Ovary (tissue), 9 donors: Measurements from ENCODE around the gene SUB1. TPM values are rescaled to one million over a fixed set of nuclear protein-coding genes. Genes with fewer than 3 reads are reported as not detected.

ENCODE experiments used
- DNase-seq, 5 donors: peaks; one replicate each; pipeline ENCODE4 v3.0.0-alpha.2; 2019 to 2020
- H3K27ac ChIP-seq, 2 donors: fragments of 200-600 bp; one replicate each; pipeline versions ENCODE4 v1.5.1 to v1.8.0; 2019 to 2022
- H3K27me3 ChIP-seq: fragments of 200-600 bp; one replicate; pipeline ENCODE4 v1.8.0; 2022
- H3K36me3 ChIP-seq: fragments of 200-600 bp; sonication (generic); one replicate; pipeline ENCODE4 v1.5.1; 2019
- H3K4me1 ChIP-seq: one replicate; pipeline ENCODE4 v1.8.1; 2013; ENCODE audit warnings: mild to moderate bottlenecking, moderate library complexity; ENCODE audit not compliant: insufficient read depth
- H3K4me3 ChIP-seq: fragments of 200-600 bp; sonication (generic); one replicate; pipeline ENCODE4 v1.5.1; 2017
- H3K9me3 ChIP-seq, 2 donors: fragments of 200-600 bp in 1 of 2; sonication (generic) in 1 of 2; one replicate each; pipeline versions ENCODE4 v1.5.1 to v1.8.1; 2013 to 2019; ENCODE audit warnings: mild to moderate bottlenecking in 1 of 2, moderate library complexity in 1 of 2
- EP300 ChIP-seq: sonication (generic); formaldehyde crosslinking; IDR thresholded peaks from one replicate; pipeline ENCODE4 v1.6.1; 2017; ENCODE audit warnings: antibody characterized with exemption
- POLR2A ChIP-seq: fragments of 450-650 bp; IDR thresholded peaks from one replicate; pipeline ENCODE4 v1.6.1; 2017; ENCODE audit warnings: antibody characterized with exemption, mild to moderate bottlenecking, moderate library complexity
- WGBS, 3 donors: extraction: QIAGEN DNeasy Blood & Tissue Kit in 1 of 3; methylation state at CpG; one replicate each; pipeline versions ENCODE4 v1.1.5 to v1.1.7; 2013 to 2017; 5-methylcytosine and 5-hydroxymethylcytosine counted together
- intact Hi-C, 4 donors: fragments of 100-400 bp; cut with DNase I; formaldehyde crosslinking; loops; one replicate each; pipeline versions ENCODE4 v1.11.0 to v1.15.1; 2022 to 2023
- polyA plus RNA-seq, 2 donors: library from polyadenylated mRNA; stranded (reverse); fragments of 200-250 nt in 1 of 2; fragments of 350-450 nt in 1 of 2; fragmentation: Illumina TruSeq in 1 of 2; extraction: RNeasy Lipid Tissue Mini Kit (QIAGEN cat#74804) in 1 of 2; gene quantifications; one replicate each; pipeline ENCODE4 v1.2.3, GENCODE V29; 2013 to 2014
- total RNA-seq, 7 donors: library from RNA; depleted of rRNA in 2 of 7; stranded (reverse); fragments of >200 nt in 2 of 7; fragmentation: NEBNext Ultra II Directional in 3 of 7; extraction: Animal tissue kit (Norgen Biotek cat#: 25700) in 3 of 7; gene quantifications; one replicate each; pipeline versions ENCODE4 v1.1.0 to v1.2.4, GENCODE V29; 2016 to 2023
- TF ChIP-seq, protein P1 (sequence below), 3 donors: fragments of 450-650 bp in 2 of 3; fragments of 200-600 bp in 1 of 3; IDR thresholded peaks; one replicate each; pipeline versions ENCODE4 v1.5.1 to v1.8.0; 2016 to 2022; ENCODE audit warnings: antibody characterized with exemption in 3 of 3, mild to moderate bottlenecking in 1 of 3
- donor health status: DM: no; HTN: no; CAD: no; lungs with moderate emphysema.
- donor health status: DM: no; HTN: no; CAD: no.
- donor health status: Bipolar disorder and iron deficiency.
- donor health status: DM: yes; HTN: yes; CAD: no.
- donor health status: DM: no; HTN: no; CAD: no.
- donor health status: DM: yes; HTN: yes; CAD: no.

SUB1 gene
- total and polyA plus RNA-seq, 9 donors, result 91.9 to 185 (median 124) TPM

DNA sequence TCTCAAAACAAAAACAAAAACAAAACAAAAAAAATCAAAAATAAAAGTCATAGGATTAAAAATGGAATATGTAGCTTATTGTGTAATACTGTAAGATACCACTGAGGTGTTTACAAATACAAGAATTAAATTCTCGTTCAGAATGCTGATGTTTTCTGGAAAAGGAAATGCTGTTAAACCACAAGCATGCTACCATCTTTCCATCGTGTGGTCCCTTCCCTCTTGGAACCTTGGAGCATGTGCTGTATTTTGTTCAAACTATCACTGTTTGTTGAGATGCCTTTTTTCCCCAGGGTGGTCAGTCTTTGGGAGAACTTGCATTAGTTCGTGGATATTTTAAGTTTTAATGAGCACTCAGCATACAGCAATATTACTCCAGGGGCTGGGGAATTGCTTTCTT is 39.7 kb downstream of the SUB1 start:
- H3K36me3 ChIP-seq, result no peaks in the 10 kb centered on the region
- no peak for DNase-seq
- TF ChIP-seq POLR2A (no peak), EP300 (no peak)
- TF ChIP-seq, protein P1, sequence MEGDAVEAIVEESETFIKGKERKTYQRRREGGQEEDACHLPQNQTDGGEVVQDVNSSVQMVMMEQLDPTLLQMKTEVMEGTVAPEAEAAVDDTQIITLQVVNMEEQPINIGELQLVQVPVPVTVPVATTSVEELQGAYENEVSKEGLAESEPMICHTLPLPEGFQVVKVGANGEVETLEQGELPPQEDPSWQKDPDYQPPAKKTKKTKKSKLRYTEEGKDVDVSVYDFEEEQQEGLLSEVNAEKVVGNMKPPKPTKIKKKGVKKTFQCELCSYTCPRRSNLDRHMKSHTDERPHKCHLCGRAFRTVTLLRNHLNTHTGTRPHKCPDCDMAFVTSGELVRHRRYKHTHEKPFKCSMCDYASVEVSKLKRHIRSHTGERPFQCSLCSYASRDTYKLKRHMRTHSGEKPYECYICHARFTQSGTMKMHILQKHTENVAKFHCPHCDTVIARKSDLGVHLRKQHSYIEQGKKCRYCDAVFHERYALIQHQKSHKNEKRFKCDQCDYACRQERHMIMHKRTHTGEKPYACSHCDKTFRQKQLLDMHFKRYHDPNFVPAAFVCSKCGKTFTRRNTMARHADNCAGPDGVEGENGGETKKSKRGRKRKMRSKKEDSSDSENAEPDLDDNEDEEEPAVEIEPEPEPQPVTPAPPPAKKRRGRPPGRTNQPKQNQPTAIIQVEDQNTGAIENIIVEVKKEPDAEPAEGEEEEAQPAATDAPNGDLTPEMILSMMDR (IDR thresholded peaks at IDR 0.05), result no peak
- H3K4me1 ChIP-seq, result peaks cover 9% of the 10 kb centered on the region
- H3K27me3 ChIP-seq, result no peaks in the 10 kb centered on the region
- intact Hi-C loops, result no loop called here
- no peak overlapping the region for H3K27ac ChIP-seq
- H3K4me3 ChIP-seq, result no peak overlapping the region
- H3K9me3 ChIP-seq, result no peaks in the 10 kb centered on the region
- 16 to 33% (median 19%) methylated on average over 3 of the region's 3 CpGs for whole genome bisulfite sequencing, 3 donors

DNA sequence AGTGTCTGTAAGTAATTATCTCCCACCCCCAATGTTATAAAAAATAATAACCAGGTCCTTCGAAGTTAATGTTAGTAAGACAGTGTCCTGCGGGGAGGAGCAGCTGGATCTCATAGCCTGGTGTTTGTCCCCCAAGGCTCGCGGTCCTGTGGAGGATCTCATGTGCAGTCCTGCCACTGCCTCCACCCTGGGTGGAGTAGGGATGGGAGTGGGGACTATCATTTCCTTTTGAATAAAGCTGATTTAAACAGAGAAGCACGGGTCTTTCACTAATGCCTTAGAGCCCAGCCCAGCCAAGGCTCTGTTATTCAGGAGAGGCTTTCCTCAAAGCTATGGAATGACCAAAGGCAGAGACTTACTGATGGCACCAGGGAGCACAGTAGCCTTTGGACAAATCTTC is 40.2 kb downstream of the SUB1 start:
- H3K36me3 ChIP-seq, result no peaks in the 10 kb centered on the region
- peaks cover 10% of the 10 kb centered on the region for H3K4me1 ChIP-seq
- H3K9me3 ChIP-seq, result no peaks in the 10 kb centered on the region
- DNase-seq, result no peak
- intact Hi-C loops, result no loop called here
- H3K27ac ChIP-seq, result no peak overlapping the region
- WGBS, 3 donors, result 78 to 81% (median 80%) methylated on average over 5 of the region's 5 CpGs
- H3K4me3 ChIP-seq, result no peak overlapping the region
- TF ChIP-seq, protein P1 (IDR thresholded peaks at IDR 0.05), result no peak
- no peak for TF ChIP-seq POLR2A
- TF ChIP-seq EP300, result no peak
- no peaks in the 10 kb centered on the region for H3K27me3 ChIP-seq

- no peak overlapping the region for H3K4me3 ChIP-seq
- no peak overlapping the region for H3K27ac ChIP-seq
- TF ChIP-seq POLR2A, result no peak
- no peak for TF ChIP-seq EP300
- TF ChIP-seq, protein P1 (IDR thresholded peaks at IDR 0.05), result no peak
- H3K36me3 ChIP-seq, result no peaks in the 10 kb centered on the region
- intact Hi-C loops, result no loop called here
- 87 to 95% (median 94%) methylated on average over 5 of the region's 5 CpGs for WGBS, 3 donors
- DNase-seq, result no peak
- H3K4me1 ChIP-seq, result peaks cover 14% of the 10 kb centered on the region
- H3K9me3 ChIP-seq, result no peaks in the 10 kb centered on the region
- no peaks in the 10 kb centered on the region for H3K27me3 ChIP-seq
Observed at GRCh38 chr5:32627219-32627870, 42.0 kb downstream of the SUB1 start.

DNA sequence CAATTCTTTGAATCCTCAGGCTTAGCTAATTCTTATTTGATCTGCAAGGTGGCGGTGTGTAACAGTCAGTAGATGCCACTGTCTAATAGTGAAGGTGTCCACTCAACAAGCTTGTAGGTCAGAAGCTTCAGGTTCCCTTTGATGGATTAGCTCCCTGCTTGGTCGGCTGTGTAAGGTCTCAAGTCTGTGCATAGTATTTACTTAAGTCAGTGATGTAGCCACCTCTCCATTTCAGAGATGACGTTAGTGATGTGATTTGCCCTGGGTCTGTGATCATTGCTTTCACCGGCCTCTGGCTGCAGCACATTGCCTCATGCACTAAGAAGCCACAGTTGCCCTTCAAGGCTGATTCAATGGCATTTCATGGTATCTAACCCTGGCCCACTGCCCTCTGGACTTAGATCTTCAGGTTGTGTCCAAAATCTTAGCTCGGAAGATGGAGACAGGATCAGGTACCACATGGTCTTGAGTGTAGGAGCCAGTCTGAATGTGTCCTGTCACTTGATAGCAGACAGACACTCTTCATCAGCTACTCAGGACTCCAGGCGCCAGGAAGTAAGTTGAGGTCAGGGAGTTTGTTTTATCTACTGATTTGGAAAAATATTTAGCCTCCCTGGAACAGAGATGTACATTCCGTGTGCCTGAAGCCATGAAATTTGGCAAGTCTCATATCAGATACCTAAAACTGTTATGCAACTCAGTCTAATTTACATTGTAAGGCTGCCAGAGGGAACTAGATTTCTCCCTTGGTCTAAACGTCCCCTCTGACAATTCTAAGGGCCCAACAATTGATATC is 42.9 kb downstream of the SUB1 start:
- H3K27ac ChIP-seq, result no peak overlapping the region
- no peak for DNase-seq
- 44 to 57% (median 50%) methylated on average over 8 of the region's 8 CpGs for WGBS, 3 donors
- no peak for TF ChIP-seq EP300
- no peak for TF ChIP-seq POLR2A
- TF ChIP-seq, protein P1 (IDR thresholded peaks at IDR 0.05), result no peak
- no peaks in the 10 kb centered on the region for H3K9me3 ChIP-seq
- H3K27me3 ChIP-seq, result no peaks in the 10 kb centered on the region
- H3K36me3 ChIP-seq, result no peaks in the 10 kb centered on the region
- peaks cover 14% of the 10 kb centered on the region for H3K4me1 ChIP-seq
- H3K4me3 ChIP-seq, result no peak overlapping the region
- intact Hi-C loops, result no loop called here
